ENCODE results near the gene ZNF426.

The ZNF426 gene

DNA sequence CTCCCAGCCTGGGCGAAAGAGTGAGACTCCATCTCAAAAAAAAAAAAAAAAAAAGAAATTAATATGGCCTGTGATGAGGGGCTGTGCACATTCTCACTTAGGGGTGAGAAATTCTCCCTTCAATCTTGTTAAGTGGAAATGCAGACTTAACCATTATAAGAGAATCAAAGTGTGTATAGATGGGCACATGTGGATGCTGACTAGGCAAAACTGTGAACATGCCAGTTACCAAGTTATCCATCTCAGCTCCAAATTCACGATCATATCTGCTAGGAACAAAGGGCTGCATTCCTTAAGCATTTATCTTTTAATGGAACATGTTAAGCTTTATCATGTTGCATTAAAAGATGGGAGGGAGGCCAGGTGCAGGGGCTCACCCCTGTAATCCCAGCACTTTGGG, 44.3 kb downstream of the ZNF426 start:
- TF ChIP-seq, protein P1, sequence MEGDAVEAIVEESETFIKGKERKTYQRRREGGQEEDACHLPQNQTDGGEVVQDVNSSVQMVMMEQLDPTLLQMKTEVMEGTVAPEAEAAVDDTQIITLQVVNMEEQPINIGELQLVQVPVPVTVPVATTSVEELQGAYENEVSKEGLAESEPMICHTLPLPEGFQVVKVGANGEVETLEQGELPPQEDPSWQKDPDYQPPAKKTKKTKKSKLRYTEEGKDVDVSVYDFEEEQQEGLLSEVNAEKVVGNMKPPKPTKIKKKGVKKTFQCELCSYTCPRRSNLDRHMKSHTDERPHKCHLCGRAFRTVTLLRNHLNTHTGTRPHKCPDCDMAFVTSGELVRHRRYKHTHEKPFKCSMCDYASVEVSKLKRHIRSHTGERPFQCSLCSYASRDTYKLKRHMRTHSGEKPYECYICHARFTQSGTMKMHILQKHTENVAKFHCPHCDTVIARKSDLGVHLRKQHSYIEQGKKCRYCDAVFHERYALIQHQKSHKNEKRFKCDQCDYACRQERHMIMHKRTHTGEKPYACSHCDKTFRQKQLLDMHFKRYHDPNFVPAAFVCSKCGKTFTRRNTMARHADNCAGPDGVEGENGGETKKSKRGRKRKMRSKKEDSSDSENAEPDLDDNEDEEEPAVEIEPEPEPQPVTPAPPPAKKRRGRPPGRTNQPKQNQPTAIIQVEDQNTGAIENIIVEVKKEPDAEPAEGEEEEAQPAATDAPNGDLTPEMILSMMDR (IDR thresholded peaks at IDR 0.05; ENCODE audit: extremely low read depth, insufficient read depth, missing control alignments): no peak
- DNase-seq (ENCODE audit: low spot score): no peak
- in situ Hi-C loops (cut with MboI; ENCODE audit: low pct_unique_long_range_greater_than_20kb, low sequenced_read_pairs, unreplicated experiment): no loop called here

DNA sequence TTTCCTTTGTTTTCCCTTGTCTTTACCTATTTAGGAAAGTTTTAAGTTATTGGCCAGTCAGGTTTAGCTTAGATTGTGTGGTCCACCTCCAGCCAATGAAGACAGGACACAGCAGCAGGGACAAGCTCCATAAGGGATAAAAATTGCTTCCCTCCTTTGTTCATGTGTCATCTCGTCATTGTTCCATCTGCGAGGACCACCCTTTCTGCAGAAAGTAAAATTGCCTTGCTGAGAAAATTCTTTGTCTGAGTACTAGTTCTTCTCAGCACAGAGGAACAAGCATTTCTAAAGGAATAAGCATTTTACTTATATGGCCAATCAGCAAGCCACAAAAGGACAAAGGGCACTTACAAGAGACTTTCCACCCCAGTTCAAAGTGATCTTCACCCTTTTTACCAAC, 51.4 kb downstream of the ZNF426 start:
- in situ Hi-C loops (cut with MboI; ENCODE audit: low pct_unique_long_range_greater_than_20kb, low sequenced_read_pairs, unreplicated experiment): no loop called here
- no peak for DNase-seq (ENCODE audit: low spot score)
- TF ChIP-seq, protein P1 (IDR thresholded peaks at IDR 0.05; ENCODE audit: extremely low read depth, insufficient read depth, missing control alignments): no peak

DNA sequence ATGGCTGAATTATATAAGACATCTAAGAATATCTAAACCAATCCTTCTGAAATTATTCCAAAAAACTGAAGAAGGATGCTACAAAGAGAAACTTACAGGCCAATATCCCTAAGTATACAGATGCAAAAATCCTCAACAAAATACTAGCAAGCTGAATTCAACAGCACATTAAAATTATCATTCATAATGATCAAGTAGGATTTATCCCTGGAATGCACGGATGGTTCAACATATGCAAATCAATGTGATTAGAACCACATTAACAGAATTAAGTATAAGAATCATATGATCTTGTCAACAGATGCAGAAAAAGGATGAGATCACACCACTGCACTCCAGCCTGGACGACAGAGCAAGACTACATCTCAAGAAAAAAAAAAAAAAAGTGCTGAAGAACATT, 53.3 kb downstream of the ZNF426 start:
- DNase-seq (ENCODE audit: low spot score): no peak
- TF ChIP-seq, protein P1 (IDR thresholded peaks at IDR 0.05; ENCODE audit: extremely low read depth, insufficient read depth, missing control alignments): no peak
- in situ Hi-C loops (cut with MboI; ENCODE audit: low pct_unique_long_range_greater_than_20kb, low sequenced_read_pairs, unreplicated experiment): no loop called here

DNA sequence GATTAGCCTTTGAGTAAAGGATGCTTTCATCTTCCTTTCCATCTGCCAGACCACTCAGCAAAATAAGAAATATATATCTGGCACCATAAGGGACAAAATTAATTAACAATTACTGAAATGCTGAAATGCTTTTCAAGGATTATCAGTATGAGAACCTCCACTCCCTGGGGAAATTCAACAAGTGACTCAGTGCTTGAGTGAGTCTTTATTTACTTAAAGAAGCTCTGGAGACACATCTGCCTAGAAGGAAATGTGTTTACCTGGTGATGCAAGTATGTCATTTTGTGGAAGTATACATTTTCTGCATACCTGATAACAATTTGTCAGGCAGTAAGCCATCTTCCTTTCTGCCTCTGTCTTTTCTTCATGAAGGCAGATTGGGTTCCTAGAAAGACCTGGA, 63.5 kb downstream of the ZNF426 start:
- DNase-seq (ENCODE audit: low spot score): no peak
- TF ChIP-seq, protein P1 (IDR thresholded peaks at IDR 0.05; ENCODE audit: extremely low read depth, insufficient read depth, missing control alignments): no peak
- in situ Hi-C loops (cut with MboI; ENCODE audit: low pct_unique_long_range_greater_than_20kb, low sequenced_read_pairs, unreplicated experiment): no loop called here

All from GM13977 (cell line).